H1 (cell line): ENCODE results near the gene GNAT1. TPM values are rescaled to one million over a fixed set of nuclear protein-coding genes. Genes with fewer than 3 reads are reported as not detected.

Source experiments
- CTCF ChIA-PET: fragments of 300-600 bp; sonication (Branson Sonifier 250); formaldehyde crosslinking; loops from one replicate; lab custom pipeline; 2021; ENCODE audit not compliant: partially characterized antibody; lab: Charles Lee
- POLR2A ChIA-PET: fragments of 300-600 bp; sonication (Branson Sonifier 250); formaldehyde crosslinking; loops from one replicate; lab custom pipeline; 2021; ENCODE audit warnings: inconsistent platforms; ENCODE audit not compliant: partially characterized antibody; lab: Charles Lee
- DNase-seq, 2 experiments: peaks; one replicate each; pipeline versions ENCODE4 v3.0.0 to v3.0.0-alpha.2; 2010 to 2022; ENCODE audit warnings: low spot score in 2 of 2, low read depth in 1 of 2, mixed read lengths in 1 of 2
- FAIRE-seq: peaks from 2 replicates; lab custom pipeline; 2011; peaks lifted over from hg19 to GRCh38; lab: Jason Lieb, UNC
- H2AFZ ChIP-seq: 2 replicates; pipeline ENCODE4 v1.8.1; 2012; ENCODE audit warnings: low read length, inconsistent platforms
- H2AK5ac ChIP-seq: 2 replicates; pipeline ENCODE4 v1.6.1; 2013; ENCODE audit warnings: low read depth, low read length
- H2BK120ac ChIP-seq: replicated peaks from 2 replicates; pipeline ENCODE3; 2013; ENCODE audit warnings: low read depth, low read length, inconsistent platforms
- H2BK12ac ChIP-seq: 2 replicates; pipeline ENCODE4 v1.6.1; 2013; ENCODE audit warnings: low read depth, low read length
- H2BK15ac ChIP-seq: 2 replicates; pipeline ENCODE4 v1.6.1; 2013; ENCODE audit warnings: low read length
- H2BK20ac ChIP-seq: 2 replicates; pipeline ENCODE4 v1.6.1; 2013; ENCODE audit warnings: low read length
- H2BK5ac ChIP-seq: 2 replicates; pipeline ENCODE4 v1.6.1; 2013; ENCODE audit warnings: low read depth, low read length
- H3K14ac ChIP-seq: 2 replicates; pipeline ENCODE4 v1.6.1; 2013; ENCODE audit warnings: inconsistent platforms; ENCODE audit not compliant: insufficient read length
- H3K18ac ChIP-seq: 2 replicates; pipeline ENCODE4 v1.6.1; 2013; ENCODE audit warnings: low read length; ENCODE audit errors: extremely low read depth
- H3K23ac ChIP-seq: 2 replicates; pipeline ENCODE4 v1.6.1; 2013; ENCODE audit warnings: inconsistent platforms; ENCODE audit not compliant: insufficient read length
- H3K23me2 ChIP-seq: 2 replicates; pipeline ENCODE4 v1.6.1; 2013; ENCODE audit warnings: low read depth, low read length
- H3K27ac ChIP-seq: 2 replicates; pipeline ENCODE4 v1.6.1; 2011; ENCODE audit warnings: low read depth, low read length, inconsistent platforms
- H3K27me3 ChIP-seq, 4 experiments: replicated peaks in 1 of 4; 1 replicate in 1 of 4; 2 replicates in 3 of 4; pipeline versions ENCODE4 v1.6.1 to v1.8.1; 2011 to 2013; ENCODE audit warnings: low read length in 3 of 4, mild to moderate bottlenecking in 3 of 4, inconsistent platforms in 2 of 4, mixed read lengths in 2 of 4, moderate library complexity in 1 of 4; ENCODE audit not compliant: control insufficient read depth in 3 of 4, insufficient read depth in 3 of 4; ENCODE audit errors: extremely low read depth in 1 of 4
- H3K36me3 ChIP-seq, 4 experiments: 2 replicates each; pipeline versions ENCODE4 v1.6.1 to v1.8.1; 2011 to 2013; ENCODE audit warnings: mild to moderate bottlenecking in 4 of 4, low read length in 3 of 4, moderate library complexity in 2 of 4, control low read depth in 1 of 4, inconsistent platforms in 1 of 4; ENCODE audit not compliant: insufficient read depth in 4 of 4, control insufficient read depth in 2 of 4
- H3K4ac ChIP-seq: replicated peaks from 2 replicates; pipeline ENCODE3; 2013; ENCODE audit warnings: low read length, low read depth, mixed read lengths, inconsistent platforms; ENCODE audit not compliant: insufficient read length
- H3K4me1 ChIP-seq, 4 experiments: replicated peaks in 1 of 4; 1 replicate in 1 of 4; 2 replicates in 3 of 4; pipeline versions ENCODE4 v1.6.1 to v1.8.1; 2011 to 2013; ENCODE audit warnings: low read length in 3 of 4, inconsistent platforms in 2 of 4, mixed read lengths in 1 of 4; ENCODE audit not compliant: insufficient read depth in 4 of 4, control insufficient read depth in 3 of 4
- H3K4me2 ChIP-seq, 2 experiments: 2 replicates each; pipeline versions ENCODE4 v1.6.1 to v1.8.1; 2011 to 2013; ENCODE audit warnings: low read depth in 2 of 2, low read length in 2 of 2, control low read depth in 1 of 2, inconsistent platforms in 1 of 2, mild to moderate bottlenecking in 1 of 2; ENCODE audit not compliant: insufficient read depth in 1 of 2
- H3K4me3 ChIP-seq, 4 experiments: fragments of 200-600, 300-600 bp in 1 of 4; sonication (generic), shearing (Covaris generic), sonication (Bioruptor Twin) in 1 of 4; 2 replicates each; pipeline versions ENCODE4 v1.5.1 to v1.8.1; 2011 to 2016; ENCODE audit warnings: low read length in 4 of 4, low read depth in 3 of 4, control low read depth in 2 of 4, inconsistent platforms in 2 of 4, mild to moderate bottlenecking in 2 of 4, mixed read lengths in 1 of 4, moderate library complexity in 1 of 4; ENCODE audit not compliant: insufficient read depth in 2 of 4; ENCODE audit errors: extremely low read depth in 1 of 4
- H3K56ac ChIP-seq: replicated peaks from 2 replicates; pipeline ENCODE3; 2013; ENCODE audit warnings: low read depth, mild to moderate bottlenecking, mixed read lengths, low read length, inconsistent platforms; ENCODE audit not compliant: insufficient read length
- H3K79me1 ChIP-seq: 2 replicates; pipeline ENCODE4 v1.6.1; 2013; ENCODE audit warnings: low read depth, low read length, control low read depth
- H3K79me2 ChIP-seq, 2 experiments: 2 replicates each; pipeline versions ENCODE4 v1.6.1 to v1.8.1; 2012 to 2013; ENCODE audit warnings: low read length in 2 of 2, mild to moderate bottlenecking in 2 of 2, inconsistent platforms in 1 of 2; ENCODE audit not compliant: insufficient read depth in 2 of 2, control insufficient read depth in 1 of 2
- H3K9ac ChIP-seq, 4 experiments: replicated peaks in 1 of 4; 1 replicate in 1 of 4; 2 replicates in 3 of 4; pipeline versions ENCODE4 v1.6.1 to v1.8.1; 2011 to 2013; ENCODE audit warnings: low read depth in 3 of 4, low read length in 3 of 4, control low read depth in 2 of 4, mild to moderate bottlenecking in 2 of 4, moderate library complexity in 2 of 4, inconsistent platforms in 1 of 4; ENCODE audit errors: extremely low read depth in 1 of 4
- H3K9me3 ChIP-seq, 2 experiments: 2 replicates each; pipeline versions ENCODE4 v1.6.1 to v1.8.1; 2012 to 2013; ENCODE audit warnings: mild to moderate bottlenecking in 2 of 2, moderate library complexity in 2 of 2, control low read depth in 1 of 2, inconsistent platforms in 1 of 2, low read depth in 1 of 2, low read length in 1 of 2, mixed read lengths in 1 of 2; ENCODE audit not compliant: insufficient read depth in 2 of 2
- H4K20me1 ChIP-seq, 2 experiments: replicated peaks in 1 of 2; 2 replicates each; pipeline versions ENCODE3 to v1.8.1; 2011 to 2013; ENCODE audit warnings: inconsistent platforms in 2 of 2, low read length in 2 of 2, mild to moderate bottlenecking in 1 of 2; ENCODE audit not compliant: insufficient read depth in 2 of 2, control insufficient read depth in 1 of 2
- H4K5ac ChIP-seq: 2 replicates; pipeline ENCODE4 v1.6.1; 2013; ENCODE audit warnings: low read length, low read depth, mixed read lengths, inconsistent platforms; ENCODE audit not compliant: insufficient read length
- H4K8ac ChIP-seq: 2 replicates; pipeline ENCODE4 v1.8.0; 2013; ENCODE audit warnings: mild to moderate bottlenecking, moderate library complexity, low read length, inconsistent platforms; ENCODE audit not compliant: insufficient read depth; ENCODE audit errors: extremely low read depth
- H4K91ac ChIP-seq: replicated peaks from 2 replicates; pipeline ENCODE3; 2013; ENCODE audit warnings: low read length, mixed read lengths, inconsistent platforms; ENCODE audit not compliant: insufficient read length
- ASH2L ChIP-seq: fragments of 200-600, 300-600 bp; sonication (generic); IDR thresholded peaks from one replicate; pipeline ENCODE4 v1.7.1; 2017; ENCODE audit warnings: low read length
- CBX8 ChIP-seq: fragments of 300-800, 300-1000 bp; sonication (generic); IDR thresholded peaks from 2 replicates; pipeline ENCODE4 v1.7.1; 2016; ENCODE audit warnings: low read depth, low read length, borderline replicate concordance
- CEBPB ChIP-seq: IDR thresholded peaks from 2 replicates; pipeline ENCODE4 v1.6.1; 2012; ENCODE audit warnings: low read depth, low read length
- CHD1 ChIP-seq: IDR thresholded peaks from 2 replicates; pipeline ENCODE4 v1.6.1; 2012; ENCODE audit warnings: low read depth, low read length, improper control_type of control experiment
- CREB1 ChIP-seq: IDR thresholded peaks from 2 replicates; pipeline ENCODE4 v1.6.1; 2012; ENCODE audit warnings: inconsistent platforms
- EZH2 ChIP-seq: fragments of 200-600 bp; sonication (generic); IDR thresholded peaks from 2 replicates; pipeline ENCODE4 v1.7.1; 2012; ENCODE audit warnings: low read depth, mild to moderate bottlenecking, moderate library complexity, low read length, inconsistent platforms; ENCODE audit not compliant: severe bottlenecking
- GTF2F1 ChIP-seq: IDR thresholded peaks from 2 replicates; pipeline ENCODE4 v1.6.1; 2012; ENCODE audit warnings: low read depth, low read length, improper control_type of control experiment, borderline replicate concordance
- JUND ChIP-seq: IDR thresholded peaks from 2 replicates; pipeline ENCODE4 v1.6.1; 2011; ENCODE audit warnings: mild to moderate bottlenecking, improper control_type of control experiment, low read length
- NANOG ChIP-seq: IDR thresholded peaks from 2 replicates; pipeline ENCODE4 v1.6.1; 2011; ENCODE audit warnings: low read length, low read depth, mild to moderate bottlenecking, inconsistent platforms; ENCODE audit not compliant: insufficient read depth, poor library complexity, severe bottlenecking
- NRF1 ChIP-seq: IDR thresholded peaks from 2 replicates; pipeline ENCODE4 v1.6.1; 2011; ENCODE audit warnings: mild to moderate bottlenecking, low read depth, low read length, improper control_type of control experiment
- POLR2AphosphoS5 ChIP-seq: IDR thresholded peaks from 2 replicates; pipeline ENCODE4 v1.6.1; 2011; ENCODE audit warnings: low read depth, low read length
- SP4 ChIP-seq: IDR thresholded peaks from 2 replicates; pipeline ENCODE4 v1.6.1; 2012; ENCODE audit warnings: low read length, inconsistent platforms
- TAF7 ChIP-seq: optimal IDR thresholded peaks from 2 replicates; pipeline ENCODE3; 2011; ENCODE audit warnings: low read depth, mild to moderate bottlenecking, inconsistent platforms, low read length, moderate library complexity, borderline replicate concordance
- ZNF274 ChIP-seq: IDR thresholded peaks from 2 replicates; pipeline ENCODE4 v1.7.0; 2012; ENCODE audit warnings: low read length, borderline replicate concordance; ENCODE audit errors: extremely low read depth
- WGBS, 2 experiments: shearing (Covaris generic) in 1 of 2; methylation state at CpG; one replicate each; pipeline versions ENCODE4 v1.1.6 to v1.1.7; 2013 to 2015; ENCODE audit warnings: low lambda C conversion rate in 2 of 2, mixed read lengths in 2 of 2, inconsistent platforms in 1 of 2, low coverage in 1 of 2, missing lambda C conversion rate in 1 of 2; ENCODE audit not compliant: insufficient replicate concordance in 2 of 2, insufficient coverage in 1 of 2, insufficient read length in 1 of 2; ENCODE audit errors: extremely low coverage in 1 of 2, missing lambda C conversion rate in 1 of 2; 5-methylcytosine and 5-hydroxymethylcytosine counted together
- polyA plus RNA-seq, 7 experiments: library from polyadenylated mRNA; depleted of rRNA in 3 of 7; stranded (reverse) in 5 of 7; unstranded in 2 of 7; fragments of >200 nt in 5 of 7; fragments of 200-250 nt in 2 of 7; gene quantifications; 1 replicate in 5 of 7; 2 replicates in 1 of 7; 4 replicates in 1 of 7; pipeline versions ENCODE4 v1.2.1 to v1.2.3, GENCODE V29; 2011 to 2013; ENCODE audit warnings: missing spikeins in 2 of 7, mixed read lengths in 2 of 7
- total RNA-seq: library from RNA; stranded (reverse); fragmentation: NEBNext Ultra II Directional; extraction: Animal tissue kit (Norgen Biotek cat#: 25700); gene quantifications from 2 replicates; pipeline ENCODE4 v1.2.1, GENCODE V29; 2021
- TF ChIP-seq, protein P1 (sequence below): IDR thresholded peaks from 2 replicates; pipeline ENCODE4 v1.6.1; 2012; ENCODE audit warnings: inconsistent platforms

GNAT1 gene
- total and polyA plus RNA-seq, 2 of the 8 experiments (the other 6 are each of a cell fraction or from before 2014, with no cell fraction given): 0.08 TPM; not detected in 1

- Histone ChIP-seq H2BK5ac (no peak overlapping the region), H2AK5ac (no peak overlapping the region), H3K4me1 (no peaks in the 10 kb centered on the region; a peak in 2 of 7 replicates), H3K4ac (no peak overlapping the region), H4K91ac (no peak overlapping the region), H2BK12ac (no peak overlapping the region), H3K23ac (no peak overlapping the region), H4K5ac (no peak overlapping the region), H3K27me3 (no peaks in the 10 kb centered on the region), H2BK15ac (no peak overlapping the region), H4K8ac (no peak overlapping the region; the same call in 1 of the 2 replicates), H3K56ac (no peak overlapping the region), H2AFZ (no peak overlapping the region), H2BK20ac (no peak overlapping the region), H3K9me3 (no peaks in the 10 kb centered on the region), H3K79me1 (no peaks in the 10 kb centered on the region), H3K36me3 (peaks cover 10 to 30% (median 16%) of the 10 kb centered on the region in 4 experiments), H3K9ac (no peak overlapping the region), H3K18ac (no peak overlapping the region), H3K79me2 (no peaks in the 10 kb centered on the region), H3K23me2 (no peaks in the 10 kb centered on the region), H4K20me1 (peaks cover 4 to 11% of the 10 kb centered on the region in 2 experiments), H3K14ac (no peak overlapping the region), H2BK120ac (no peak overlapping the region), H3K4me3 (no peak overlapping the region), H3K27ac (no peak overlapping the region), H3K4me2 (no peak overlapping the region)
- CTCF ChIA-PET: interaction anchor here (1.6 to 25.0 kb wide), 4 partner anchors 13 to 83 kb away, joined by 3 to 591 read pairs (median 244); partner anchors contain the start of gene GNAT1
- no peak for FAIRE-seq
- POLR2A ChIA-PET: interaction anchor here (0.7 to 3.5 kb wide), 5 partner anchors 20 to 60 kb away, joined by 3 to 16 read pairs (median 3); partner anchors contain the start of gene SLC38A3
- WGBS, 2 experiments: 94% methylated on average over 2 of the region's 2 CpGs; no CpG with 5 or more reads in 1 of the 2 experiments
- no peak for DNase-seq
- TF ChIP-seq NANOG (no peak), TAF7 (no peak), CREB1 (no peak), ZNF274 (no peak), NRF1 (no peak), JUND (no peak), GTF2F1 (no peak), CBX8 (no peak), ASH2L (no peak), SP4 (no peak), CEBPB (no peak), POLR2AphosphoS5 (no peak), CHD1 (no peak), EZH2 (no peak)
- TF ChIP-seq, protein P1, sequence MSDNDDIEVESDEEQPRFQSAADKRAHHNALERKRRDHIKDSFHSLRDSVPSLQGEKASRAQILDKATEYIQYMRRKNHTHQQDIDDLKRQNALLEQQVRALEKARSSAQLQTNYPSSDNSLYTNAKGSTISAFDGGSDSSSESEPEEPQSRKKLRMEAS: no peak
These were observed 14.1 kb upstream of the GNAT1 start for GRCh38 chr3:50177346-50177745.
